ENCODE results near the gene ADAMTSL3.

Gene ADAMTSL3

DNA sequence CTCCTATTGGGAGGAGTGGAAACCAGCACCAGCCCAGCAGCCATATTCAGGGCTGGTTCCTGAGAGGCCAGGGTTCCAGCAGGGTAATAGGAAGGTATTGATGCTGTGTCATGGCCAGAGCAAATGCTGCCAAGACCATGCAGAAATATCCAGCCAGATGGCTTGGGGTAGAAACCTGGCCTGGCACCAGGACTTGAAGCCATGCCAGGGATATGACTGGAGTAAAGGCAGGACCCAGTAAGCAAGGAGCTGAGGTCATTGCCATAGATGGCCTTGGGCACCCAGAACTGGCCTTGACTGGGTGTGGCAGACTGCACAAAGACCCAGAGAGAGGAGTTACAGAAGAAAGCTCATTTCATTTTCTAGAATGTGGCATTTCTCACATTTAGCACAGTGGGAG lies 324.1 kb downstream of the ADAMTSL3 start:
- no peak for DNase-seq (ENCODE audit: low spot score)

- DNase-seq (ENCODE audit: low spot score): no peak
Measured at GRCh38 chr15:83978588-83978987, 324.7 kb downstream of the ADAMTSL3 start.

GRCh38 chr15:83980637-83981036 lies 326.7 kb downstream of the ADAMTSL3 start:
- no peak for DNase-seq (ENCODE audit: low spot score)

- DNase-seq (ENCODE audit: low spot score): no peak
Measured at GRCh38 chr15:83982748-83983147, 328.8 kb downstream of the ADAMTSL3 start.

DNA sequence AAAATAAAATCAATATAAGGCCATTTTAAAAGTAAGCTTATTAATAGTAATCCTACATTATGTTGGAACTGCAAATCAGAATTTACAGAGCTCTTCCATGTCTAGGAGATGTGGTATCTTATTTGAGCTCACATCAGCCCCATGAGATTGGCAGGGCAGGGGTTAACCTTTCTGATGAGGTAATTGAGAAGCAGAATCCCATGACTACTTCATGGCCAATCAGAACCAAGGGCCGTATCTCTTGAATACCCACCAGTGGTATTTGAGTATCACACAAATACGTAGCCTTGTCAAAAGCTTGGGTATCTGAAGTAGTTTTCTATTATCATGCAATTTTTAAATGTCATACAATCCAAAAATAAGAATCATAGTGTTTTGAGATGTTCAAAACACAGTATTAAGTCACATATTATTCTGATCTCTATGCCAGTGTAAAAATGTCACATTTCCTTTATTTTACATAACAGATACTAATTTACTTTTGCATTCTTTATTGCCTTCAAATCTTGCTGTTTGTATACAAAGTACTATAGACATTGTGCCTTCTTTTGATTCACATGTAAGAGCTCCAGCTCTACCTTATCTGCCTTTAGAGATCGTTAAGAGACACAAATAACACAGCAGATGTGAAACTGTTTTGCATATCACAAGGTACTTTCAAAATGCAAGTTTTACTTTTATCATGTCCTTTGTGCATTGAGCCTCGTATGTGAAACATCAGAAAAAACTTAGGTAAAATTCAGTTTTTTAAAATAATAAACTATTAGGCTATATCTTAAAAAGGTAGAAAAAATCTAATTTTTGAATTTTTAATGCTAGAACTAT lies 329.9 kb downstream of the ADAMTSL3 start:
- DNase-seq (ENCODE audit: low spot score): no peak

- DNase-seq (ENCODE audit: low spot score): no peak
Measured at GRCh38 chr15:83984601-83985000, 330.7 kb downstream of the ADAMTSL3 start.

DNA sequence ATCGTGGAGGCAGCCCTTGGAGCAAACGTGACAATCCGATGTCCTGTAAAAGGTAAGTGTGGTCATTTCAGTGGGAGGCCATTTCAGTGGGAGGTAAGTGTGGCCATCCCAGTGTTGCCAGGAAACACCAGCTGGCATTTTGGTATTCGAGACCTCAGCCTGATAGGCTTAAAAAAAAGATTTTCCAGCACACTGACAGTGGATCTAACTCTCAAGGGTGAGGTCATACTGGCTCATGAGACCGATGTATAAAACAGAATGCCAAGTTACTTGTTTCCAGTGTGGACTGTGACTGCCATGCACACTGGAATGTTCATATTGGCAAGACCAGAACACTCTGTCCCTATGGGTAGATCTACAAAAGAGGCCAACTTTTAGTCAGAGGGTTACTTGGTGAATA lies 337.2 kb downstream of the ADAMTSL3 start:
- DNase-seq (ENCODE audit: low spot score): no peak

- no peak for DNase-seq (ENCODE audit: low spot score)
Measured at GRCh38 chr15:83992324-83993031, 338.6 kb downstream of the ADAMTSL3 start.

DNA sequence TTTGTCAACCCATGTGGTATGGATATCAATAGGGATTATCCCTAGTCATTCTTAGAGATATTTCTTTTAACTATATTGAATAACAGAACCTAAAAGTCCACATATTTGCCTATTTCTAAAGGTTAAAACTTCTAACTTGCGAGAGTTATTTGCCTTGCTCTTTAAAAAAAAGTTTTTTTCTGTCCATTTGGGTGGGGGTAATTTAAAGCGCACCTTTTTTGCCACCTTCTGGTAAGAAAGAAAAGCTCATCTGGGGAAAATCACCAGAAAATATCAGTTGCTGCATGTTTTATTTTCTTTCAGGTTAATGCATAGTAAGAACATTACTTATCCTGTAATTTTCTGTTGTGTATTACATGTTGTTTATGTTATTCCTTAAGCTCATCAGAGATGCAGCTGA lies 339.7 kb downstream of the ADAMTSL3 start:
- DNase-seq (ENCODE audit: low spot score): no peak

DNA sequence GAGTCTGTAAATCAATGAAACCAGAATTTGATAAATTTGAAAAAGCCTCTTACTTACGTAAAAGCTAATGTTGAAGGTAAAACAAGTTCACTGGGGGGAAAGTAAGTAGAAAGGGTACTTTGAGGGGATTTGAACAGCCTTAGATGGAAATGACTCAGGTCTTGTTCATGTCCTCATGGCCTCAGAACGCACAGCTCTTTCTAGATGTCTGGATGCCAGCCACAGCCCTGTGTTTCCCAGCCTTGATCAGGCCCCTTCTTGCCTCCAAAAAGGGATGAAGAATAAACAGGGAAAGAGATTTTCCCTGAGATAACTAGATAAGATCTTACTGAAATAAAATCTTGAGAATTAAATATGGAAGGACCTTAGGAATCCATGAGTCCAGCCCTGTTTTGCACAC lies 344.6 kb downstream of the ADAMTSL3 start:
- no peak for DNase-seq (ENCODE audit: low spot score)

- DNase-seq (ENCODE audit: low spot score): no peak
Measured at GRCh38 chr15:83999396-84000135, 345.6 kb downstream of the ADAMTSL3 start.

- DNase-seq (ENCODE audit: low spot score): no peak
Measured at GRCh38 chr15:84001037-84001436, 347.1 kb downstream of the ADAMTSL3 start.

DNA sequence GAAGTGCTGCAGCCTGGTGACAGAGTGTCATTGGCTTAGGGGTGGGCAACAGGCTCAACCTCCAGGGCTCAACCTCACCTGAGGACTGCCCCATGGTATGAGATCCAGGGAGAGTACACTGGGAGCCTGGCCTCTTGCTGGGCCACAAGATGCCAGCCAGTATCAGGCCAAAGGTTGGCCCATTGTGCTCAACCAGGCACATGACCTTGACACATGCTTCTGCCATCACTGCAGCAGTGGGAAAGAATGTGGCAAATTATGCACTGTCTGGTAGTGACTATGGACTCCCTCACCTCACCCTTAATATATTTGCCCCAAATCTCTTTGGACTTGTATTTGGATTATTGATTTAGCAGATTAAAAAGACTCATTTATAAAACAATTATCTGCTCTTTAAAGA lies 347.7 kb downstream of the ADAMTSL3 start:
- no peak for DNase-seq (ENCODE audit: low spot score)

DNA sequence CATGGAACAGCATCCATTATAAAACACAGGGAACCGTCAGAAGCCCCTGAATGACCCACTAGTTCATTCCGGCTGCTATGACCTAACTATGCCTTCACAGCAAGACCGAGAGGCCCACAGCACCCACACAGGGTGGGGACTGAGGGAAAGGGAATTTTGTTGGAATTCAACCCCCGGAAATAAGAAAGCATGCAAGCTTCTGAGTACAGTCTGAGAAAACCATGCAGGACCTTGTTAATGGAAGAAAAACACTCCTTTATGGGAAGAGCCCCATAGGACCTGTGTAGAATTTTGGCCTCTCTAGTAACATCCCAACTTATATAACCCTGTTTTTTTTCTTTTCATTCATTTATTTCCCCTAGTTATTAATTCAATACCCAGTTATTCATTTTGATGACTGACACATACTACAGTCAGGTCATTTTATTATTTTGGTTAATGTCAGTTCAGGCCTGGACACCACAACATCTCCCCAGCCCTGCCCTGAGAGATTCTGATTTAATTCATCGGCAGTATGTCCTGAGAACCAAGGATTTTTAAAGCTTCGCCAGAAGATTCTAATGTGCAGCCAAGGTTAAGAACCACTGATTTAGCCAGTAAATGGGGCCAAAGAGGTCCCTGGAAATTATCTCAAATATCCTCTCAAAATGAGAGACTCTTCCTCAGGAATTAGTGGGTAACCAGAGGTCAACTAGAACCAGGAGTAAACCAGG lies 350.0 kb downstream of the ADAMTSL3 start:
- DNase-seq (ENCODE audit: low spot score): no peak

DNA sequence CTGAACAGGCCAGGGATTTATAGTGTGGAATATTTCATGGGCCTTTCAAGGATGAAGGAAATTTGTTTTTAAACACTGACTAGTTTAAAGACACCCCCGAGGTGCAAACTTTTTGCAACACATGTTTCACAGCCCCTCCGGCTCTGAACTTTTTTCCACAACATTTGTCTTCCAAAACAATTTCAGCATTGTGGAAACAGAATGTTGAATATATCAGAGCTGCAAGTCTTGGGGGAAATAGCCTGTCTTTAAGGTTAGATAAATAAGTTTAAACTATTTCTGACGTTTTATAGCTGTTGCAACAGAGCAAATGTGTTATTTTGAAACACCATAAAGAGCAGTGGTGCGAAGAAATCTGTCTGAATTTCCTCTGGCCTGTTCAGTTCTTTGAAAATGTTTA lies 352.5 kb downstream of the ADAMTSL3 start:
- DNase-seq (ENCODE audit: low spot score): no peak

GRCh38 chr15:84009616-84010015 lies 355.7 kb downstream of the ADAMTSL3 start:
- DNase-seq (ENCODE audit: low spot score): no peak

GRCh38 chr15:84010246-84010645 lies 356.3 kb downstream of the ADAMTSL3 start:
- DNase-seq (ENCODE audit: low spot score): no peak

- DNase-seq (ENCODE audit: low spot score): no peak
Measured at GRCh38 chr15:84016371-84016770, 362.4 kb downstream of the ADAMTSL3 start.

DNA sequence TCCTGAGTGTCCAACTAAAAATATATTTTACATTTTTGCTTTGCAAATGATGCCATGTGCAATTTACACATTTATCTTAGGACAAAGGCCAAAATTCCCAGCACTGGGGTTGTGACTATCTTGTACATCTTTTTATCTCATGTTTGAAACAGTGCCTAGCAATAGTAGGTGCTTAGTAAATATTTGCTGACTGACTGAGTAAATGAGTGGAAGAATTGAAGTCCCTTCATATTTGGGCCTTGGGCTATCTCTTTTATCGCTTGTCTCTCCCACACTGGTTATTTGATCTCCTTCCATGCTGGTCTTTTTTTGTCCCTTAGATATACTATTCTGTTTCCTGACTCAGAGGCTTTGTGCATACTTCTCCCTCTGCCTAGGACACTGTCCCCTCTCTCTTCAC lies 368.6 kb downstream of the ADAMTSL3 start:
- no peak for DNase-seq (ENCODE audit: low spot score)

DNA sequence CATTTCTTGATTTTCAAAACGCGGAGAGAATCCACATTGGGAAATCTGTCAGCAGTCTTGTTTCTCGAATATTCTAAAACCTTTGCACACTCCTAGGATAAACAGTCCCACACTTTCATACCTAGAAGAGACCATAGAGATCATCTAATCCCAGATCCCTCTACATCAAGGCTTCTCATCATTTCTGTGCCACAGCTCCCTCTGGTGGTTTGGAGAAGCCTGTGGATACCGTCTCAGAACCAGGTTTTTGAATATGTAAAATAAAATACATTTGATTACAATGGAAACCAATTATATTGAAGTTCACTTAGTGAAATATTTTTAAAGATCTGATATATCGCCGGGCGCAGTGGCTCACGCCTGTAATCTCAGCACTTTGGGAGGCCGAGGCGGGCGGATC lies 369.7 kb downstream of the ADAMTSL3 start:
- peak; percentile 27 for DNase-seq (ENCODE audit: low spot score)

- no peak for DNase-seq (ENCODE audit: low spot score)
Measured at GRCh38 chr15:84033793-84034553, 380.1 kb downstream of the ADAMTSL3 start.

Measured in HuH-7 (cell line).